Measurements from ENCODE around the gene CDH22. TPM values are rescaled to one million over a fixed set of nuclear protein-coding genes. Genes with fewer than 3 reads are reported as not detected.

CDH22 gene
- total and polyA plus RNA-seq, 2 experiments from 2014 or later = 0.08 to 0.10 TPM

GRCh38 chr20:46333161-46333991 lies 25.1 kb upstream of the CDH22 start (continued):
- no peak for TF ChIP-seq ZNF462 (CRISPR knock-in tag; IDR thresholded peaks at IDR 0.05)
- TF ChIP-seq CTCF (conservative IDR thresholded peaks at IDR 0.05; ENCODE audit: low read depth in 2 of 2) = no peak
- no peak for TF ChIP-seq CREB1 (CRISPR knock-in tag; IDR thresholded peaks at IDR 0.05; ENCODE audit: low read depth)
- no peak for TF ChIP-seq EZH2 (IDR thresholded peaks at IDR 0.05; ENCODE audit: low read depth, unreplicated experiment)
- TF ChIP-seq ZNF331 (CRISPR knock-in tag; IDR thresholded peaks at IDR 0.05; ENCODE audit: low read depth) = no peak
- TF ChIP-seq JUNB (IDR thresholded peaks at IDR 0.05; ENCODE audit: unreplicated experiment) = no peak
- no peak for TF ChIP-seq NANOG (IDR thresholded peaks at IDR 0.05; ENCODE audit: borderline replicate concordance)
- TF ChIP-seq ZNF114 (CRISPR knock-in tag; IDR thresholded peaks at IDR 0.05) = no peak

All from GM23338 (cell line).